Ishikawa (cell line): ENCODE results near the gene BARX1.

Source experiments
- CEBPB ChIP-seq: IDR thresholded peaks from 2 replicates; pipeline ENCODE4 v1.6.1; 2012
- EP300 ChIP-seq: IDR thresholded peaks from 2 replicates; pipeline ENCODE4 v1.6.1; 2012; ENCODE audit warnings: borderline replicate concordance
- FOXM1 ChIP-seq: IDR thresholded peaks from 2 replicates; pipeline ENCODE4 v1.6.1; 2012; ENCODE audit warnings: low read depth, borderline replicate concordance
- NFIC ChIP-seq: IDR thresholded peaks from 2 replicates; pipeline ENCODE4 v1.6.1; 2012
- TAF1 ChIP-seq: IDR thresholded peaks from 2 replicates; pipeline ENCODE4 v1.6.1; 2012; ENCODE audit warnings: low read depth, mild to moderate bottlenecking
- TEAD4 ChIP-seq: IDR thresholded peaks from 2 replicates; pipeline ENCODE4 v1.6.1; 2012
- YY1 ChIP-seq: IDR thresholded peaks from 2 replicates; pipeline ENCODE4 v1.6.1; 2012; ENCODE audit warnings: low read depth
- TF ChIP-seq, protein P1 (sequence below): IDR thresholded peaks from 2 replicates; pipeline ENCODE4 v1.6.1; 2012

DNA sequence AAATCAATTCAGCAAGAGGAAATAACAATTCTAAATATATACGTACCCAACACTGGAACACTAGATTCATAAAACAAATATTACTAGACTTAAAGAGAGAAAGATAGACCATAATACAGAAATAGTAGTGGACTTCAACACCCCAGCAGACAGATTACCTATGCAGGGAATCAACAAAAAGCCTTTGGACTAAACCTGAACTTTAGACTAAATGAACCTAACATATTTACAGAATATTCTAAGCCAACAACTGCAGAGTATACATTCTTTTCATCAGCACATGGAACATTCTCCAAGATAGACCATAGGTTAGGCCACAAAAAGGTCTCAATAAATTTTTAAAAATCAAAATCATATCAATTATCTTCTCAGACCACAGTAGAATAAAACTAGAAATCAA, 32.9 kb upstream of the BARX1 start:
- no peak for TF ChIP-seq EP300
- no peak for TF ChIP-seq CEBPB
- TF ChIP-seq TAF1 = no peak
- TF ChIP-seq, protein P1, sequence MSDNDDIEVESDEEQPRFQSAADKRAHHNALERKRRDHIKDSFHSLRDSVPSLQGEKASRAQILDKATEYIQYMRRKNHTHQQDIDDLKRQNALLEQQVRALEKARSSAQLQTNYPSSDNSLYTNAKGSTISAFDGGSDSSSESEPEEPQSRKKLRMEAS = no peak
- TF ChIP-seq TEAD4 = no peak
- TF ChIP-seq NFIC = no peak
- no peak for TF ChIP-seq FOXM1
- no peak for TF ChIP-seq YY1
